GM18909 (cell line): ENCODE data around the gene FAM227B.
"Not testable (repeated sequence)": the region's sequence is repeated elsewhere in the genome, so short reads cannot be mapped to it uniquely, and the experiment has no call there.

ENCODE experiments used
- ATAC-seq: cut with Tn5 transposase; IDR thresholded peaks from one replicate; pipeline ENCODE4 v1.9.1; 2021; ENCODE audit warnings: mild to moderate bottlenecking; ENCODE audit not compliant: unreplicated experiment, poor library complexity

The FAM227B gene

DNA sequence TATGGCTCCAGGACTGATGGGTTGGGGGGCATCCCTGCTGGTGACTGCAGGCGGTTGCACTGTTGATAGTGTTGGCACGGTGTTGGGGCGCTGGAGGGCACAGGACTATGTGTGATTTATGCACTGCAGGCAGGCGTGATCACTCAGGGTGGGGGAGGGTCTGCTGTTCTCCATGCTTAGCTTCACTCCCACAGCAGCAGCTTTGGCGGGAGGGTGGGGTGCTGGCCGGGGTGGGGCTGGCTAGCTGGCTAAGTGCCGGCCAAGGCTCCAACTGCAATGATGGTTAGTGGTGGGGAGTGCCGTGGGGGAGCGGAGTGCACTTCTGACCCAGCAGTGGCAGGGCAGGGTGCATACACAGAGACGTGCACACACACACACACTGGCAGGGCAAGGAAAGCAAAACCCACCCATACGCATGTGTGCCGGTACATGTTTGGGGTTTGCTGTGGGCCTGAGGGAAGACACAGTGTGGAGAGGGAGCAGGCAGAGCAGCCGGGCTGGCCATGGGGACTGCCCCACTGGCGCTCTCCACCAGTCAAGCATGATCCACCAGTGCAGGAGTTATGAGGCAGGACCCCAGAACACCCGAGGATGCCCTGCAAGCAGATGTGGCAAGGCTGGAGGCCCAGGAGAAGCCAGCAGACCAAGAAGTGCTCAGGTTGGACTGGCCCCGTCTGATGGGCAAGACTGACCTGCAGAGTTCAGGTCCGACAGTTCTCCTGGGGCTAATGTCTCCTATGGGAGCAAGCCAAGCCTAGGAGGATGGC, 214.1 kb downstream of the FAM227B start:
- no peak for ATAC-seq

DNA sequence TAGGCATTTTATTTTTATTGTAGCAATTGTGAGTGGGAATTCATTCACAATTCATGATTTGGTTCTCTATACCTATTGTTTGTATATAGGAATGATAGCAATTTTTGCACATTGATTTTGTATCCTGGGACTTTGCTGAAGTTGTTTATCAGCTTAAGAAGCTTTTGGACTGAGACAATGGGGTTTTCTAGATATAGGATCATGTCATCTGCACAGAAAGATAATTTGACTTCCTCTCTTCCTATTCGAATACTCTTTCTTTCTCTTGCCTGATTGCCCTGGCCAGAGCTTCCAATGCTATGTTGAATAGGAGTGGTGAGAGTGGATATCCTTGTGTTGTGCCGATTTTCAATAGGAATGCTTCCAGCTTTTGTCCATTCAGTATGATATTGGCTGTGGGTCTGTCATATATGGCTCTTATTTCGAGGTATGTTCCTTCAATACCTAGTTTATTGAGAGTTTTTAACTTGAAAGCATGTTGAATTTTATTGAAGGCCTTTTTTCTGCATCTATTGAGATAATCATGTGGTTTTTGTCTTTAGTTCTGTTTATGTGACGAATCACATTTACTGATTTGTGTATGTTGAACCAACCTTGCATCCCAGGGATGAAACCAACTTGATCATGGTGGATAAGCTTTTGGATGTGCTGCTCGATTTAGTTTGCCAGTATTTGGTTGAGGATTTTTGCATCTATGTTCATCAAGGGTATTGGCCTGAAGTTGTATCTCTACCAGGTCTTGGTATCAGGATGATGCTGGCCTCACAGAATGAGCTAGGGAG, 217.9 kb downstream of the FAM227B start:
- ATAC-seq = not testable (repeated sequence)

DNA sequence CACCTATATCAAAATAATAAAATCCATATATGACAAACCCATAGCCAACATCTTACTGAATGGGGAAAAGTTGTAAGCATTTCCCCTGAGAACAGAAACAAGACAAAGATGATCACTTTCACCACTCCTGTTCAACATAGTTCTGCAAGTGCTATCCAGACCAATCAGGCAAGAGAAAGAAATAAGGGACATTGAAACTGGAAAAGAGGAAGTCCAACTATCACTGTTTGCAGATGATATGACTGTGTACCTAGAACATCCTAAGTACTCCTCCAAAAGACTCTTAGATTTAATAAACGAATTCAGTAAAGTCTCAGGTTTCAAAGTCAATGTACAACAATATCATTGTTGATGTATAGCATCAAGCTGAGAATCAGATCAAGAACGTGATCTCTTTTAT, 233.1 kb downstream of the FAM227B start:
- no peak for ATAC-seq

DNA sequence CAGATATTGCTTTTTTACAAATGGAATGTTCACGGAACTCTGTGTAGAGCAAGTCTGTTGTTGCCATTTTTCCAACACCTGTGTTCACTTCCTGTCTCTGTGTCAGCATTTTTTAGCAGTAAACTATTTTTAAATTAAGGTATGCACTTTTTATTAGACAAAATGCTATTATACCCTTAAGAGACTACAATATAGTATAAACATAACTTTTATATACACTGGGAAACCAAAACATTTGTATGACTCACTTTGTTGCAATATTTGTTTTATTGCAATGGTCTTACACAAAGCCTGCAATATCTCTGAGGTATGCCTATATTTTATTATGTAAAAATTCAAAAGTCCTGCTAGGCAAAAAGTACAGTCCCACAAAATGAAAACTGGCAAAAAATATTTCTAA, 237.4 kb downstream of the FAM227B start:
- no peak for ATAC-seq

DNA sequence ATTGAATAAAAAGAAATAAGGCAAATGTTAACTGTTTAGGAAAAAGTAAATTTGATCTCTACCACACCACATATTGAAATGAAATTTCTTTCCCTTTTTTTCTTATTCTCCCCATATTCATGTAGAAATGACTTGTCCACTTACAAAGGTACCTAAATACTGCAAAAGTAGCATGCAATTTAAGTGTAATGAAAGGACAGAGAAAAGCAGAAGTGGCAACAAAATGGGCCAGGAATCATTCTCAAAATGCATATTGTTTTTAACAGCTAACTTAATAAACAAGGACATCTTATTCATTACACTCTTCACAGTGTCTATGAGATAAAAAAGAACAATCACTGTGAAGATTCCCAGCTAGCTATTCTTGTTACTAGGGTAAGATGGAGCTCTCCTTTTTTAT, 238.2 kb downstream of the FAM227B start:
- no peak for ATAC-seq

DNA sequence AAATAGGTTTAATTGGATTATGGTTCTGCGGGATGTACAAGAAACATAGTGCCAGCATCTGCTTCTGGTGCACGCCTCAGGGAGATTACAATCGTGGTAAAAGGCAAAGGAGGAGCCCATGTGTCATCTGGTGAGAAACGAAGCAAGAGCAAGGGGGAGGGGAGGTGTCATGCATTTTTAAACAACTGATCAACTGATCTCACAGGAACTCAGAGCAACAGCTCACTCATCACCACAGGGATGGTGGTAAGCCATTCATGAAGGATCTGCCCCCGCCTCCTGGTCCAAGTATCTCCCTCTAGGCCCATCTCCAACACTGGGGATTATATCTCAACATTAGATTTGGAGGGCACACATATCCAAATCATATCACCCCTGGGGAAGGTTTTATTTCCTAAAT, 239.7 kb downstream of the FAM227B start:
- ATAC-seq = no peak

DNA sequence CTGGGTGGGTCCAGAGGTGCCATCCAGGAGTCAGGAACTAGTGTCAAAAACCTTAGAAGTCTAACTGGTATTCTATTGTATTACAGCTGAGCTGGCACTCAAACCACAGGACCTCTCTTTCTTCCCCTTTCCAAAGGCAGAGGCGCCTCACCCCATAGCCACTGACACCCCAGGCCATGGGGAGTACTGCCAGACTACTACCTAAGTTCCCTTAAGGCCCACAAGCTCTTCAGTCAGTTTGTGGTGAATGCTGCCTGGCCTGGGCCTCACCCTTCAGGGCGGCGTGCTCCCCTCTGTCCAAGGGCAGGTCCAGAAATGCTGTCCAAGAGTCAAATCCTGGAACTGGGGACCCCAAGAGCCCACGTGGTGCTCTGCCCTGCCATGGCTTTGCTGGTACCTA, 240.6 kb downstream of the FAM227B start:
- ATAC-seq = no peak

DNA sequence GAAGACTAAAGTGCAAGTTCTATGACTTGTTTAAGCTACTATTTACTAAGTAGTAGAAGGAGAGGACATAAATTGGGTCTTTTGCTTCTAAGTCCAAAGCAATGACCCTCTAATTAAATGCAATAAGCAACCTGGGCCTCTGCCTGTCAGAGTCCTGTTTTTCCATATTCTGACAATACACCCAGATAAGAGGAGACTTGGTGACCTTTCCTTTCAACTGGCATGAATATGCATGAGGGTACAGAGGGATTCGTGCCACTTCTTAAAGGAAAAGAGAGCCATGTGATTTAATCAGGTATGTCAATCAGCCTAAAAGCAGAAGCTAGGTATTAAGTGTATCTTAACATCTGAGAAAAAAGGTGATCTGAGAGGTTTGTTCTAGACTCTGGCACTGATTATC, 248.3 kb downstream of the FAM227B start:
- ATAC-seq = no peak

DNA sequence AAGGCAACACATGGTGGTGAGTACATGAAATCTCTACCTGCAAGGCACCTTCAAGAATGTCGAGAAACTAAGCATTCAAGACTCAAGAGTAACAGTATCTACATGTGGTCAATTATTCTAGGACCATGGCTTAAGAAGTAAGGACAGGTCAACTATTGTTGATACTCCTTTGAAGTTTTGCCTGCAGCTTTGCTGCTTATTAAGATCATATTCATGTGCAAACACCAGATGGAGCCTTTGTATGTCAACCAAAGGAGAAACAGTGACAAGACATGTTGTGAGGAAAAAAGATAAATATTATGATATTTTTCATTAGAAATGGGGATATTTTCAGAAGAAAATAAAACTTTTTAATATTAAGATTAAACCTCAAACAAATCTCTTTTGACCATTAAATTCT, 249.8 kb downstream of the FAM227B start:
- ATAC-seq = no peak

DNA sequence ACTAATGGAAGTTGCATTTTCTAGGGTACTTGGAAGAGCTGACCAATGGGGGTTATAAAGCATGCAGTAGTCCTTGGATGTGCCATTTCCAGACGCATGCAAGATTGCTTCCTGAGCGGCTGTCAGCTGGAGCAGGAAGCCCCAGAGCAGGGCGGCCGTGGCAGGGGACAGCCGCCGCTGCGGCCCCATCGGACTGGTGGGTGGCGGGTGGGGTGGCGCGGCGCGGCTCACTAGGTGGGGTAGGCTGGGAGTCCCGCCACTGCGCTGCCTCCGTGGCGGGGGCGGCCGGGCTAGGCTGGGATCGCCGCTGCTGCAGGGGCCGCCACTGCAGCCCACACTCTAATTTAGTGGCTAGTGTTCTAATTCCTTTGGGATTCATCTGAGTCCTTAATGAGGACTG, 254.1 kb downstream of the FAM227B start:
- no peak for ATAC-seq

DNA sequence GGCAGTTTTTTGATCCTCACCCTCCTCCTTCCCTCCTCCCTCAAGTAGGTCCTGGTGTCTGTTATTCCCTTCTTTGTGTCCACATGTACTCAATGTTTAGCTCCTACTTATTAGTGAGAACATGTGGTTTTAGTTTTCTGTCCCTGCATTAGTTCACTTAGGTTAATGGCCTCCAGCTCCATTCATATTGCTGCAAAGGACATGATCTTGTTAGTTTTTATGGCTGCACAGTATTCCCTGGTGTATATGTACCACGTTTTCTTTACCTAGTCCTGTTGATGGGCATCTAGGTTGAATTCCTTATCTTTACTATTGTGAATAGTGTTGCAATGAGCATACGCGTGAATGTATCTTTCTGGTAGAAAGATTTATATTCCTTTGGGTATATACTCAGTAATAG, 259.2 kb downstream of the FAM227B start:
- no peak for ATAC-seq

DNA sequence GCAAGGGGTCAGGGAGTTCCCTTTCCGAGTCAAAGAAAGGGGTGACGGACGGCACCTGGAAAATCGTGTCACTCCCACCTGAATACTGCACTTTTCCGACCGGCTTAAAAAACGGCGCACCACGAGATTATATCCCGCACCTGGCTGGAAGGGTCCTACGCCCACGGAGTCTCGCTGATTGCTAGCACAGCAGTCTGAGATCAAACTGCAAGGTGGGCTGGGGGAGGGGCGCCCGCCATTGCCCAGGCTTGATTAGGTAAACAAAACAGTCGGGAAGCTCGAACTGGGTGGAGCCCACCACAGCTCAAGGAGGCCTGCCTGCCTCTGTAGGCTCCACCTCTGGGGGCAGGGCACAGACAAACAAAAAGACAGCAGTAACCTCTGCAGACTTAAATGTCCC, 266.2 kb downstream of the FAM227B start:
- not testable (repeated sequence) for ATAC-seq

DNA sequence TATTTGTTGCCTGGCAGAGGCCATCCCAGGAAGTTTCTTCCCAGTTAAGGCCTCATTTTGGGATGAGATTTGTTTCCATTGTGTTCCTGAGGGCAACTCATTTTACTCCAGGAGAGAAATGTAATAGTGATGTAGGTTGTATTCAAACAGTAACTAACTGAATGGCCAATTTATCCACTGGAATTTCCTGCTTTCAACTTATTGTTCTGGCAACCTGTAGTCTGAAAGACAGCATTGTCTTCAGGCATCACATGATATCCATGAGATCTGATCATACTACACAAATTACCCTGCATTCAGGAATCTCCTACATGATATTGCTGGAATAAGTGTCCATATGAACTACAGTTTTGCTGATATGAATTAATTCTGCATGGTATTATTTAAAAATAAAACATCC, 277.1 kb downstream of the FAM227B start:
- ATAC-seq = no peak

DNA sequence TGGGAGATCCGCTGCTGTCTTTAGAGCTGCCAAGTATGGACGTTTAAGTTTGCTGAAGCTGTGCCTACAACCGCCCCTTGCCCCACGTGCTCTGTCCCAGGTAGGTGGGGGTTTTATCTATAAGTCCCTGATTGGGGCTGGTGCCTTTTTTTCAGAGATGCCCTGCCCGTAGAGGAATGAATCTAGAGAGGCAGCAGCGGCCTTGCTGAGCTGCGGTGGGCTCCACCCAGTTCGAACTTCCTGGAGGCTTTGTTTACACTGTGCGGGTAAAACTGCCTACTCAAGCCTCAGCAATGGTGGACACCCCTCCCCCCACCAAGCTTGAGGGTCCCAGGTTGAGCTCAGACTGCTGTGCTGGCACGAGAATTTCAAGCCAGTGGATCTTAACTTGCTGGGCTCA, 281.0 kb downstream of the FAM227B start:
- ATAC-seq = no peak

DNA sequence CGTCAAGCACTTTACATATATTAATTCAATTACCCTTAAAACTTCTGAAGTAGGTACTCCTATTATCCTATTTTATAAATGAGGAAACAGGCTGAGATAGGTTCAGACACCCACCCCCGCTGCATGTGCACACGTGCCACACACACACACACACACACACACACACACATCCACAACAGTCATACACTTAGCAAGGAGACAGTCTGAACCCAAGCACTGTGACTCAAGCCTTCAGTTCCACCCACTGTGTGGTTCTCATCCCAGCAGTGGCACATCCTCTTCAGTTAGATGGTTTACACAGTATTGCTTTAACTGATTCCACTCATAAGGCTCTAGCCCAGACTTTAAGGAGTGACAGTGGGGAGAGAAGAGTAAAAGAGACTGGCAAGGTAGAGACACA, 288.7 kb downstream of the FAM227B start:
- ATAC-seq = no peak

DNA sequence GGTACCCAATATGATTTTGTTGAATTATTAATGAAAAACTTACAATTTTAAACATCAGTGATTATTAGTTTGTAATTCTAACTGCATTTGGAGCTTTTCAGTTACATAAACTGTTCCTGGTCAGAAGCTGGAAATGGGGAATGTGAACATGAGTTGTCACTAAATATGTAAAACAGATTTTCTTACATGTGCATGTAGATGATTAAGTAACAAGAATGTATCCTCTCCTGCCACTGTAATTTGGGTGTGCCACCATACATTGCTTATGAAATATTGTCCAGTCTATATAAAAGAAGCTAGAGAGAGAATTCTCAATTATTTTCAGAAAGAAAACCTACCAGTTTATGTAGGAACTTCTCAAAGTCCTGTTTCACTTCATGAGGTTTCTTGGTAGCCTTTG, 289.2 kb downstream of the FAM227B start:
- ATAC-seq = no peak

DNA sequence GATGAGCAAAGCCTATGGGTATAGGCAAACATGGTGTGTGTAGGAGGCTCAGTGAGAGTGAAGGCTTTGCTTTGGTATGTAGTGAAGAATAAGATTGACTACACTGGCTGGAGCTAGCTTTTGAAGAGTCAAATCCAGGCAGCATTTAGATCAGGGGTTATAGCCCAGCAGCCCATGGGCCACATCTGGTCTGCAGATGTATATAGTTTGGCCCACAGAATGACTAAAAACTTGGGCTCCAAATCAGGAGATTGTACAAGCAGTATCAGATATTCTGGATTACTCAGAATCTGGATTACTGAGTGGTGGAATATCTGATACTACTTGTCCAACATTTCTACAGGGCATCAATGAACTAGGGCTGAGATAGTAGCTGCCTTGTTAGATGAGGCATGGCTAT, 290.5 kb downstream of the FAM227B start:
- no peak for ATAC-seq

DNA sequence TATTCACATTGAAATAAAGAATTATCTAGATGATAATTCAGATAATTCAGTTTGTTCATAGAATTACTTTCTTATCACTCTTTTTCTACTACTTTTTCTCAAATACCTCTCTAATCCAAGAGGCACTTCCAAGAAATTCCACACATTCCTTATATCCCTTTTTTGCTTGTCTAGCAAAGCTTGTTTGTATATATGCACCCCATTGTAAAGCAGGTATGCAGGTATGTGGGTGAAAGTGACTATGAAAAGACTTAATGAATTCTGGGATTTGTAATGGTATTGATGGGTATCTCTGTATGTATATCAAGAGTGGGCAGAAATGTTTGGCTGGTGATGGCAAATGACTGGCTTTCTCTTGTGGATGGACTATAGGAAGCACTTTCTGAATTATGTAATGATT, 291.7 kb downstream of the FAM227B start:
- no peak for ATAC-seq

DNA sequence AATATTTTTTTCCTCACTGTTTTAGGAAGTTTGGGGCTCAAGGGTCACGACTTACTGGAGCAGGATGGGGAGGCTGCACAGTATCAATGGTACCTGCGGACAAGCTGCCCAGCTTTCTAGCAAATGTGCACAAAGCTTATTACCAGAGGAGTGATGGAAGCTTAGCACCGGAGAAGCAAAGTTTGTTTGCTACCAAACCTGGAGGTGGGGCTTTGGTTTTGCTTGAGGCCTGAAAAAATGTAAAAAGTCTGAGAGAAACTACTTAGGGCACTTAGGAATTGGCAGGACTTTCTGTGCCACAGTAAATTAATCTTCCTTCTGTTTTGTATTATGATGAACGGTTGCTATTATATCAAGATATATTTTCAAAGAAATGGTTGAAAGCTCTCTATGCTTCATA, 292.7 kb downstream of the FAM227B start:
- ATAC-seq = no peak

DNA sequence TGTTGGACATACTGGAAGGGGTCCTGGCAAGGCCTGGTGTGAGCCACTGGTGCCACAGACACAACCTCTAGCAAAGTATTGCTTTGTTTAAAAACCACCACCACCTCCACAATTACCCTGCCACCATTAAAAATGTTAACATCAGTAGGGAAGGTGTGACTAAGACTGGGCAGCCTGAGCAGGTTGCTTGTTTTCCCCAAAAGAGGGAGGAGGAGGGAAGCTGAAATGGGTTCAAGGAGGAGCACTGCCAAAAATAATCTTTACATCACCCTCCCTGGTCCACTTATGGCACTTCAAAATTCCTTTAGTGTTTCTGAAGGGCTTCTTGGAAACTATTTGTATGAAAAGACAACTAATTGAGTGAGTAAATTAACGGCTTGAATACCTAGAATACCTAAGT, 297.4 kb downstream of the FAM227B start:
- ATAC-seq = no peak

DNA sequence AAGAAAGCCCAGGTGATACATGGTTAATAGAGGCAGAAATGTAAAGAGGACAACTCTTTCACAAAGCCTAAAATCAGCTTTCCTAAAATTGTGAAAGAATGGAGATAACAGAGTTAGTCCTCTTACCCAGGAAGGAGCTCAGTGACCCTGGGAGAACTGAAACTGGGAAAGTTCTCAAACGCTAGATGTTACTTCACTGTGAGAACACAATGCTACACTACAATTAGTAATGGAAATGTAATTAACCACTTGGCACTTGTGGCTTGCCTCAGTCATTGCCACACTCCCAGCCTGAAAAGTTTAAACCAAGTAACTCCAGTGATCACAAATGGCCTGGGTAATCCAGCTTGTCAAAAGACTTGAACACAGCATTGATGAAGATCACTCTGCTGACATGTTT, 300.3 kb downstream of the FAM227B start:
- ATAC-seq = no peak

DNA sequence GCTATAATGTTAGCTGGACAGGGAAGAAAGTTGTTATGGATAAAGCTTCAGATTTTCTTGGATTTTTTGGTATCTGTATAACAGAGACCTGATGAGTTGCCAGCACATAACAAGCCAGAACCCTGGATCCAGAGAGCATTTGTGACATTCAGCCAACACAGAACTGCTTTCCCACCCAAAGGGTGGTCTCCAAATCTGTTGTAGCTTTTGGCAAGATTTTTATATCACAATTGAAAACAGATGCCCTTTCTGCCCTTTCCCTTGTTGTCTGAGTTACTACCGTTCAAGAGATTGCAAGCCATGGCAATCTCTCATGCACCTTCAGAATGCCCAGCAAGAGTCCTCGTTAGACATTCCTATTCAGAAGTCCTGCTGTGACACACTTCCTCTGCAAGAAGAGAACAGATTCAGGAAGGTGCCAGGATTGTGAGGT, 305.2 kb downstream of the FAM227B start:
- no peak for ATAC-seq
